Caco-2 (cell line): ENCODE measurements around the gene YWHAB. TPM values are rescaled to one million over a fixed set of nuclear protein-coding genes. Genes with fewer than 3 reads are reported as not detected.
A peak's percentile ranks its signal among the peaks of the same experiment; 100 is the strongest.

ENCODE experiments used
- Bru-seq: library from RNA; stranded (reverse); fragments of 400-500 nt; gene quantifications from one replicate; lab custom pipeline; 2021; lab: Mats Ljungman, UMichigan
- BruChase-seq, 2 experiments: library from RNA; stranded (reverse); fragments of 400-500 nt; gene quantifications; one replicate each; lab custom pipeline; 2021; lab: Mats Ljungman, UMichigan
- BruUV-seq: library from RNA; stranded (reverse); fragments of 400-500 nt; replicated peaks from 2 replicates; lab custom pipeline; 2021; lab: Mats Ljungman, UMichigan
- CTCF ChIA-PET: fragments of 300-600 bp; sonication (Branson Sonifier 250); formaldehyde crosslinking; loops from one replicate; lab custom pipeline; 2022; ENCODE audit warnings: antibody characterized with exemption; lab: Charles Lee
- POLR2A ChIA-PET: fragments of 300-600 bp; sonication (Branson Sonifier 250); formaldehyde crosslinking; loops from one replicate; lab custom pipeline; 2022; ENCODE audit warnings: antibody characterized with exemption; lab: Charles Lee
- DNase-seq, 2 experiments: peaks; one replicate each; pipeline versions ENCODE4 v3.0.0 to v3.0.0-alpha.2; 2020 to 2022
- H3K27me3 ChIP-seq: replicated peaks from 2 replicates; pipeline ENCODE4 v1.6.0; 2011; ENCODE audit warnings: low read length; ENCODE audit not compliant: control insufficient read depth, insufficient read depth
- H3K36me3 ChIP-seq: 2 replicates; pipeline ENCODE4 v1.5.1; 2011; ENCODE audit warnings: low read length; ENCODE audit not compliant: control insufficient read depth, insufficient read depth
- H3K4me1 ChIP-seq: fragments of 250-450 bp; sonication (Bioruptor Pico); 2 replicates; pipeline ENCODE4 v1.5.1; 2020; ENCODE audit warnings: mild to moderate bottlenecking
- H3K4me3 ChIP-seq: 2 replicates; pipeline ENCODE4 v1.5.1; 2011; ENCODE audit warnings: low read depth, mild to moderate bottlenecking, control low read depth, low read length
- H3K9me3 ChIP-seq: fragments of 250-450 bp; sonication (Bioruptor Pico); 2 replicates; pipeline ENCODE4 v1.5.1; 2020; ENCODE audit warnings: mild to moderate bottlenecking, moderate library complexity
- H3K27ac Mint-ChIP-seq: one replicate; pipeline ENCODE4 v1.8.0; 2022; ENCODE audit warnings: mixed read lengths; ENCODE audit not compliant: unreplicated experiment
- H3K27me3 Mint-ChIP-seq: one replicate; pipeline ENCODE4 v1.8.0; 2022; ENCODE audit warnings: mixed read lengths; ENCODE audit not compliant: insufficient read depth, unreplicated experiment
- H3K36me3 Mint-ChIP-seq: one replicate; pipeline ENCODE4 v1.8.0; 2022; ENCODE audit warnings: mild to moderate bottlenecking, mixed read lengths; ENCODE audit not compliant: insufficient read depth, unreplicated experiment
- H3K4me1 Mint-ChIP-seq: one replicate; pipeline ENCODE4 v1.8.0; 2022; ENCODE audit warnings: low read depth, mixed read lengths; ENCODE audit not compliant: unreplicated experiment
- H3K4me3 Mint-ChIP-seq: one replicate; pipeline ENCODE4 v1.8.0; 2022; ENCODE audit warnings: mild to moderate bottlenecking, moderate library complexity, mixed read lengths; ENCODE audit not compliant: unreplicated experiment
- H3K9me3 Mint-ChIP-seq: one replicate; pipeline ENCODE4 v1.8.0; 2022; ENCODE audit warnings: mixed read lengths; ENCODE audit not compliant: unreplicated experiment
- CTCF ChIP-seq, 2 experiments: fragments of 200-600 bp in 1 of 2; IDR thresholded peaks; 1 replicate in 1 of 2; 2 replicates in 1 of 2; pipeline versions ENCODE4 v1.5.1 to v1.8.0; 2011 to 2022; ENCODE audit warnings: antibody characterized with exemption in 1 of 2, control low read depth in 1 of 2, inconsistent platforms in 1 of 2, low read depth in 1 of 2, low read length in 1 of 2, mild to moderate bottlenecking in 1 of 2, moderate library complexity in 1 of 2; ENCODE audit not compliant: insufficient read depth in 1 of 2, severe bottlenecking in 1 of 2, unreplicated experiment in 1 of 2
- intact Hi-C: fragments of 100-400 bp; cut with micrococcal nuclease; formaldehyde crosslinking; loops from one replicate; pipeline ENCODE4 v1.10.0; 2022; ENCODE audit not compliant: unreplicated experiment
- long read RNA-seq: library from polyadenylated mRNA; stranded (forward); transcript quantifications from one replicate; pipeline ENCODE4 v2.0.0, GENCODE V29; 2022
- total RNA-seq: library from RNA; stranded (reverse); gene quantifications from 2 replicates; pipeline ENCODE4 v1.2.3, GENCODE V29; 2022

Gene YWHAB
- total RNA-seq (522 and 539 TPM in 2 replicates), Bru-seq, nascent RNA (percentile 99 among the genes with signal in this experiment), BruChase-seq, experiment 1, labeled RNA remaining after a 2-hour chase (percentile 99 among the genes with signal in this experiment), BruChase-seq, experiment 2, labeled RNA remaining after a 6-hour chase (percentile 99 among the genes with signal in this experiment)
- long read RNA-seq, transcript YWHAB-202 (7 exons, 3,109 nt), result minor isoform, 133 of 1,420 reads
- long read RNA-seq, transcript YWHAB-201 (6 exons, 3,049 nt), result major isoform, 1,176 of 1,420 reads
- long read RNA-seq, partial matches to known transcripts, result 72 of 1,420 reads
- long read RNA-seq, other reads (novel, unspliced or antisense), result 38 of 1,420 reads

- Histone ChIP-seq H3K9me3 (no peaks in the 10 kb centered on the region), H3K27me3 (no peaks in the 10 kb centered on the region), H3K4me1 (peaks cover 34% of the 10 kb centered on the region), H3K4me3 (peak within 1 kb of the TSS; percentile 98), H3K36me3 (peaks cover 1% of the 10 kb centered on the region; the same call in 1 of the 2 replicates)
- H3K4me1 Mint-ChIP-seq, result peaks cover 34% of the 10 kb centered on the region
- intact Hi-C loops, result loop anchor here (1.0 to 10.0 kb wide), 4 partner anchors 29 to 671 kb away; partner anchors contain the start of genes OSER1 and SERINC3
- peaks cover 33% of the 10 kb centered on the region for H3K36me3 Mint-ChIP-seq
- H3K9me3 Mint-ChIP-seq, result no peaks in the 10 kb centered on the region
- ChIA-PET POLR2A (interaction anchor here (0.5 to 1.8 kb wide), 28 partner anchors 9 to 1478 kb away, joined by 3 to 28 read pairs (median 4); partner anchors contain the start of genes PABPC1L and TOMM34), CTCF (interaction anchor here (0.6 to 1.6 kb wide), 17 partner anchors 9 to 1645 kb away, joined by 3 to 11 read pairs (median 4); partner anchors contain the start of gene PABPC1L)
- no TSS peak for BruUV-seq
- TF ChIP-seq CTCF (IDR thresholded peaks at IDR 0.05; ENCODE audit: insufficient read depth in 1 of 2, low read depth in 1 of 2, low read length in 1 of 2, severe bottlenecking in 1 of 2, unreplicated experiment in 1 of 2), result peak; percentile 19 to 22
- peak within 1 kb of the TSS; percentile 99 for H3K4me3 Mint-ChIP-seq
- no peaks in the 10 kb centered on the region for H3K27me3 Mint-ChIP-seq
- H3K27ac Mint-ChIP-seq, result peak within 1 kb of the TSS; percentile 97
- peak; percentile 100 for DNase-seq
Measured at GRCh38 chr20:44885392-44886265, at the start of gene YWHAB. Gene YWHAB (plus strand): TSS chr20:44885705. CDS start chr20:44901534, 15,829 bp downstream.

GRCh38 chr20:44836601-44837120, 48.8 kb upstream of the YWHAB start:
- no TSS peak for BruUV-seq
- DNase-seq, result peak in 1 of 2 experiments; percentile 21
- no peaks in the 10 kb centered on the region; the same call in 1 of the 2 replicates for H3K9me3 ChIP-seq
- Mint-ChIP-seq H3K36me3 (no peaks in the 10 kb centered on the region), H3K9me3 (peaks cover 10% of the 10 kb centered on the region), H3K27ac (no peak overlapping the region), H3K4me3 (no peak overlapping the region), H3K4me1 (no peaks in the 10 kb centered on the region), H3K27me3 (peaks cover 12% of the 10 kb centered on the region)
- intact Hi-C loops, result no loop called here
- no peaks in the 10 kb centered on the region for H3K27me3 ChIP-seq
- ChIA-PET CTCF (no interaction called here), POLR2A (interaction anchor here (0.7 kb wide), 1 partner anchor 18 kb away, joined by 5 read pairs; no protein-coding TSS in a partner anchor)
- H3K4me1 ChIP-seq, result no peaks in the 10 kb centered on the region
- TF ChIP-seq CTCF (IDR thresholded peaks at IDR 0.05; ENCODE audit: insufficient read depth in 1 of 2, low read depth in 1 of 2, low read length in 1 of 2, severe bottlenecking in 1 of 2, unreplicated experiment in 1 of 2), result no peak
- H3K36me3 ChIP-seq, result no peaks in the 10 kb centered on the region
- no peak overlapping the region for H3K4me3 ChIP-seq
